Measurements from ENCODE around the gene VIPR2.

Gene VIPR2

DNA sequence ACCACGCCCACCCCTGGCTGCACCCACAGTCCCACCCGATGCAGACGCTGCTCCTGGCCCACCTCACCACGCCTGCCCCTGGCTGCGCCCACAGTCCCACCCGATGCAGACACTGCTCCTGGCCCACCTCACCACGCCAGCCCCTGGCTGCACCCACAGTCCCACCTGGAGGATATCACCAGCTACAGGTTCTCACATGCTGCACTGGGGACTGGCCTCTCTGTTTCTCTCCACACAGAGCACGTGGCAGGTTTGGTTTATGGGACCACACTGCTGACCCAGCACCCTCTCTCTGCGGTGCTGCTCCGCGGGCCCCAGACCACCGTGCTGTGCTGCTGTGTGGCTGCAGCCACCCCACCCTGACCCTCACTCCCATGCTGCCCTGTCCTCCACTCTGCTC, 120.9 kb downstream of the VIPR2 start:
- no peak overlapping the region for H3K4me3 ChIP-seq (ENCODE audit: low read length)
- no peak for DNase-seq (ENCODE audit: low read depth)

DNA sequence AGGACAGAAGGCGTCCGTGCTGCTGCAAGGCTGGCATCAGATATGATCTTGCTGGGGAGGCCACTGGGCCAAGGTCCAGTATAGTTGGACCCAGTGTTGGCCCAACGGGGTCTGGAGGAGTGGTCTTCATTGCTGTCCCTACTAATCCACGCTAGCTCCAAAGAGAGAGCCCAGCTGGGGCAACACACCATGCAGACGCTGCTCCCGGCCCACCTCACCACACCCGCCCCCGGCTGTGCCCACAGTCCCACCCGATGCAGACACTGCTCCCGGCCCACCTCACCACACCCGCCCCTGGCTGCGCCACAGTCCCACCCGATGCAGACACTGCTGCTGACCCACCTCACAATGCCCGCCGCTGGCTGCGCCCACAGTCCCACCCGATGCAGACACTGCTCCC, 121.5 kb downstream of the VIPR2 start:
- no peak overlapping the region for H3K4me3 ChIP-seq (ENCODE audit: low read length)
- DNase-seq (ENCODE audit: low read depth): no peak
- TF ChIP-seq, protein P1, sequence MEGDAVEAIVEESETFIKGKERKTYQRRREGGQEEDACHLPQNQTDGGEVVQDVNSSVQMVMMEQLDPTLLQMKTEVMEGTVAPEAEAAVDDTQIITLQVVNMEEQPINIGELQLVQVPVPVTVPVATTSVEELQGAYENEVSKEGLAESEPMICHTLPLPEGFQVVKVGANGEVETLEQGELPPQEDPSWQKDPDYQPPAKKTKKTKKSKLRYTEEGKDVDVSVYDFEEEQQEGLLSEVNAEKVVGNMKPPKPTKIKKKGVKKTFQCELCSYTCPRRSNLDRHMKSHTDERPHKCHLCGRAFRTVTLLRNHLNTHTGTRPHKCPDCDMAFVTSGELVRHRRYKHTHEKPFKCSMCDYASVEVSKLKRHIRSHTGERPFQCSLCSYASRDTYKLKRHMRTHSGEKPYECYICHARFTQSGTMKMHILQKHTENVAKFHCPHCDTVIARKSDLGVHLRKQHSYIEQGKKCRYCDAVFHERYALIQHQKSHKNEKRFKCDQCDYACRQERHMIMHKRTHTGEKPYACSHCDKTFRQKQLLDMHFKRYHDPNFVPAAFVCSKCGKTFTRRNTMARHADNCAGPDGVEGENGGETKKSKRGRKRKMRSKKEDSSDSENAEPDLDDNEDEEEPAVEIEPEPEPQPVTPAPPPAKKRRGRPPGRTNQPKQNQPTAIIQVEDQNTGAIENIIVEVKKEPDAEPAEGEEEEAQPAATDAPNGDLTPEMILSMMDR (conservative IDR thresholded peaks at IDR 0.05; ENCODE audit: low read length): no peak

More for the DNA sequence above, 120.9 kb downstream of the VIPR2 start:
- TF ChIP-seq, protein P1 (conservative IDR thresholded peaks at IDR 0.05; ENCODE audit: low read length): no peak

DNA sequence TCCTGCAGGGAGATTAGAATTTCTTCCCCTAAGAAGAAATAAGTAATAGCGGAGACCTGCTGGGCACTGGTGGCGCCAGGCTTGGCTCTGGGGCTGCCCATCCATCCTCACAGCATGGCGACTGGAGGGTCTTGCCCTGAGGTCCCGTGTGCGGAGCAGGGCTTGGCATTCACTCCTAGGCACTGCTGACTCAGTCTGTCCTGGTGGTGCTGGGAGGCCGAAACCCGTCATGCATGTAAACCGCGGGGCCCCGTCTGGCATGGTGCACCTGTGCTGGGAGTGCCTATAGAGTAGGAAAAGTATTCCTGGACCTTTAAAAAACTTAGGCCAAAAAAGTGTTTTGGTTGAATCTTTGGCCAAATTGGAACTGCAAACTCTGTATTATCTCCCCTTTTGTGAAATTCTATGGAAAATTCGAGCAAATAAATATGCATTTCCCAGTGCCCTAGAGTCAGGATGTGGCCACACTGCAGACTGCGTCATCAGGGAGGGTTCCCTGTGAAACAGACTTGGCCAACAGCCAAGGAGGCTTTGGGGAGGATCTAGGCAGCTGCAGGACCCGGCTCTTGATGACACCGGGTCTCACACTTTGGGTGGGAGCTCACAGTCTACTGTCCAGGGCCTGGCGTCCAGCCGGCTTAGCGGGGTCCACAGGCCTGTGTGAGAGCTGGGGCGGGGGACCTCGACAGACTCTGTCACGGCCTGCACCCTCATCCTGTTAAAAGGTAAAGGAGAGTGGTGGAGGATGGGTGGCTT, 122.3 kb downstream of the VIPR2 start:
- no peak for DNase-seq (ENCODE audit: low read depth)
- H3K4me3 ChIP-seq (ENCODE audit: low read length): no peak overlapping the region
- TF ChIP-seq, protein P1 (conservative IDR thresholded peaks at IDR 0.05; ENCODE audit: low read length): no peak

DNA sequence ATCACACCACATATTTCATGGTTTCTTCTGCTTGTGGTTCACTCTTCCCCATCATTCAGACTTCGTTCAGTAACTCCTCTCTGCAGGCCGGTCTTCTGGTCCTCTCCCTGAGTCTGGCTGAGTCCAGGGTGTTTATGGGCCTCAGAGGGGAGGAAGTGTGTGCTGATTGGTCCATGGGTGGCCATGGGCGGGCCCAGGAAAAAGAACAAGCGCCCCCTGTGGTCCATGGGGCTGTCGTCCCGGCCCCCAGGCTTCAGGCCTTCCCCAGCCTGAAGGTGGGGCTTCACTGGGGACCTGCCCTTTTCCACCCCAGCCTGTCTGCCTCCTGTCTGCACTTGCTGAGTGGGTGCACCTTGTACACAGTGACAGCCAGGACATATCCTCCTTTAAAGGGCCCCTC, 123.7 kb downstream of the VIPR2 start:
- TF ChIP-seq, protein P1 (conservative IDR thresholded peaks at IDR 0.05; ENCODE audit: low read length): no peak
- H3K4me3 ChIP-seq (ENCODE audit: low read length): no peak overlapping the region
- DNase-seq (ENCODE audit: low read depth): no peak

DNA sequence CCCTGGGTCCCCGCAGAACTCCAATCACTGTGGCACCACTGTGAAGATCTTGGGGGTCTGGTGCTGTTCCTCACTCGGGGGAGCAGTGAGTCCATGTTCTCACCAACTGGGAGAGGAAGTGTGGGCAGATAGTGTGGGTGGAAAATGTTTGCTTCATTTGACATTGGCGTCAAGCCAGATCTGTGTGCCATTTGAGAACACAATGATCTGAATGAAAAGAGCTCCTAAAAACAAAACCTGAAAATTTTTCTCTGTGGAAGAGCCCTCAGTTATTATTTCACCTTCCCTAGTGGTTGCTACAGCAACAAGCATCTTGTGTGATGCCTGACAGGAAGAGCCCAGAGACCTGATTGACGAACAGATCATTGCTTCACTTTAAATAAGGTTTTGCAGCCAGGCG, 125.6 kb downstream of the VIPR2 start:
- H3K4me3 ChIP-seq (ENCODE audit: low read length): no peak overlapping the region

DNA sequence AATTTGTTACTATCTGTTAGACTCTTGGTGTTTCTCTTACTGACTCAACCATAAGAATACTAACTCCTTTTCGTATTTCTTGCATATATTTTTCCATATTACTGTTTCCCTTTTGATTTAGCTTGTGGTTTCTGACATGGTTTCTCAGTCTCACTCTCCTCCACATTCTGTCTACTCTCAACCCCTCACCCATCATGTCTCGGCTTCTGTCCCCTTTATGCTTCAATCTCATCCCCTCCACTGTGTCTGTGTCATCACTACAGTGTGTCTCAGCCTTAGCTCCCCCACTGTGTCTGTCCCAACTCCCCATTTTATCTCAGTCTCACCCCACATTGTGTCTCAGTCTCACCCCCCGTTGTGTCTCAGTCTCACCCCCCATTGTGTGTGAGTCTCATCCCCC, 126.9 kb downstream of the VIPR2 start:
- H3K4me3 ChIP-seq (ENCODE audit: low read length): no peak overlapping the region
- DNase-seq (ENCODE audit: low read depth): no peak
- TF ChIP-seq, protein P1 (conservative IDR thresholded peaks at IDR 0.05; ENCODE audit: low read length): no peak

More for the DNA sequence above, 125.6 kb downstream of the VIPR2 start:
- TF ChIP-seq, protein P1 (conservative IDR thresholded peaks at IDR 0.05; ENCODE audit: low read length): no peak
- DNase-seq (ENCODE audit: low read depth): no peak

DNA sequence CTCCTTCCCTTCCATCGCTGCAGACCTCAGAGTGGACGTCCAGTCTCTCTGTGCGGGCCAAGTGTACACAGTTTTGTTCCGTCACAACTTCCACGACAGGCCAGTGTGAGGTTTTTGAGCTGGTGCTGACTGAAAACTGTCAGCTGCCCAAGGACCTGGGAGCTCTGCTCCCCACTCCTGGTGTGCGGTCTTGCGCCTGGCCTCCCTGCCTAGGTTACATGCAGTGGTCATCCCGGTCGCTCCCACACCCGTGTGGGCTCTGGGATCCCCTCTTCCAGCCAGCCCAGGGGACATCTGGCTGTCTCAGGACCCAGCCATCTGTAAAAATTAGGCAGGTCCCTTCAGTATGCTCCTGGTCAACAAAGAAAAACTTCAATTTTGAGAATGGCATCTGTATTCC, 127.5 kb downstream of the VIPR2 start:
- TF ChIP-seq, protein P1 (conservative IDR thresholded peaks at IDR 0.05; ENCODE audit: low read length): no peak
- H3K4me3 ChIP-seq (ENCODE audit: low read length): no peak overlapping the region
- no peak for DNase-seq (ENCODE audit: low read depth)

Measured in AG10803 (cell line).